ENCODE measurements around the gene ARHGDIG. TPM values are rescaled to one million over a fixed set of nuclear protein-coding genes. Genes with fewer than 3 reads are reported as not detected.
"Not testable (repeated sequence)": the region's sequence is repeated elsewhere in the genome, so short reads cannot be mapped to it uniquely, and the experiment has no call there.

The ARHGDIG gene
- total RNA-seq, 1 experiment from 2014 or later: 2.4 TPM

DNA sequence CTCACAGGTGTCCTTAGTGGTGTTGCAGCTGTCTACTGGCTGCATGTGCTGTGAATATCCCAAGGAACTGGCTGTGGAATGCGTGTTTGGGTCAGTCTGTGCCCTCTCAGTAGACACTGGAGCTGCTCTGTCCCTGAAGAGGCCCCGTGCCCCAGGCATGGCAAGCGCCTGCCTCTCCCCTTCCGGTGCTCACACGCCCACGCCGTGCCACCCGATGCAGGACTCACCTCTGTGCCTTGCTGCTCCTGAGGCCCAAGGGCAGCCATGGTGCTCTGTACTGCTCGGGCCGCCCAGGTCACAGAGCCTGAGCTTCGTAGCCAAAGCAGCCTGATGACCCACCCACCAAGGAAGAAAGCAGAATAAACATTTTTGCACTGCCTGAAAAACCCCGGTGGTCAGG is 14.7 kb upstream of the ARHGDIG start:
- no peak overlapping the region for H3K27ac ChIP-seq (ENCODE audit: low read length)
- DNase-seq (ENCODE audit: low read depth, low spot score) (no peak), ATAC-seq (peak; percentile 5; the same call in 1 of the 2 replicates)
- ChIA-PET CTCF (no interaction called here), POLR2A (interaction anchor here (0.6 kb wide), 1 partner anchor 14 kb away, joined by 4 read pairs; no protein-coding TSS in a partner anchor)
- no peaks in the 10 kb centered on the region for H3K9me3 ChIP-seq (ENCODE audit: control insufficient read depth, insufficient read depth, low read depth, low read length)
- H3K4me1 ChIP-seq (ENCODE audit: control insufficient read depth, insufficient read depth, low read length): no peaks in the 10 kb centered on the region; the same call in 1 of the 2 replicates
- BruUV-seq (replicated peaks): no TSS peak
- H3K36me3 ChIP-seq (ENCODE audit: control insufficient read depth, insufficient read depth, low read length): no peaks in the 10 kb centered on the region
- intact Hi-C loops (cut with micrococcal nuclease; ENCODE audit: unreplicated experiment) (no loop called here), in situ Hi-C loops (cut with HindIII; ENCODE audit: low pct_unique_long_range_greater_than_20kb, low sequenced_read_pairs) (no loop called here)
- TF ChIP-seq, protein P1, sequence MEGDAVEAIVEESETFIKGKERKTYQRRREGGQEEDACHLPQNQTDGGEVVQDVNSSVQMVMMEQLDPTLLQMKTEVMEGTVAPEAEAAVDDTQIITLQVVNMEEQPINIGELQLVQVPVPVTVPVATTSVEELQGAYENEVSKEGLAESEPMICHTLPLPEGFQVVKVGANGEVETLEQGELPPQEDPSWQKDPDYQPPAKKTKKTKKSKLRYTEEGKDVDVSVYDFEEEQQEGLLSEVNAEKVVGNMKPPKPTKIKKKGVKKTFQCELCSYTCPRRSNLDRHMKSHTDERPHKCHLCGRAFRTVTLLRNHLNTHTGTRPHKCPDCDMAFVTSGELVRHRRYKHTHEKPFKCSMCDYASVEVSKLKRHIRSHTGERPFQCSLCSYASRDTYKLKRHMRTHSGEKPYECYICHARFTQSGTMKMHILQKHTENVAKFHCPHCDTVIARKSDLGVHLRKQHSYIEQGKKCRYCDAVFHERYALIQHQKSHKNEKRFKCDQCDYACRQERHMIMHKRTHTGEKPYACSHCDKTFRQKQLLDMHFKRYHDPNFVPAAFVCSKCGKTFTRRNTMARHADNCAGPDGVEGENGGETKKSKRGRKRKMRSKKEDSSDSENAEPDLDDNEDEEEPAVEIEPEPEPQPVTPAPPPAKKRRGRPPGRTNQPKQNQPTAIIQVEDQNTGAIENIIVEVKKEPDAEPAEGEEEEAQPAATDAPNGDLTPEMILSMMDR (IDR thresholded peaks at IDR 0.05): no peak
- TF ChIP-seq, protein P2, sequence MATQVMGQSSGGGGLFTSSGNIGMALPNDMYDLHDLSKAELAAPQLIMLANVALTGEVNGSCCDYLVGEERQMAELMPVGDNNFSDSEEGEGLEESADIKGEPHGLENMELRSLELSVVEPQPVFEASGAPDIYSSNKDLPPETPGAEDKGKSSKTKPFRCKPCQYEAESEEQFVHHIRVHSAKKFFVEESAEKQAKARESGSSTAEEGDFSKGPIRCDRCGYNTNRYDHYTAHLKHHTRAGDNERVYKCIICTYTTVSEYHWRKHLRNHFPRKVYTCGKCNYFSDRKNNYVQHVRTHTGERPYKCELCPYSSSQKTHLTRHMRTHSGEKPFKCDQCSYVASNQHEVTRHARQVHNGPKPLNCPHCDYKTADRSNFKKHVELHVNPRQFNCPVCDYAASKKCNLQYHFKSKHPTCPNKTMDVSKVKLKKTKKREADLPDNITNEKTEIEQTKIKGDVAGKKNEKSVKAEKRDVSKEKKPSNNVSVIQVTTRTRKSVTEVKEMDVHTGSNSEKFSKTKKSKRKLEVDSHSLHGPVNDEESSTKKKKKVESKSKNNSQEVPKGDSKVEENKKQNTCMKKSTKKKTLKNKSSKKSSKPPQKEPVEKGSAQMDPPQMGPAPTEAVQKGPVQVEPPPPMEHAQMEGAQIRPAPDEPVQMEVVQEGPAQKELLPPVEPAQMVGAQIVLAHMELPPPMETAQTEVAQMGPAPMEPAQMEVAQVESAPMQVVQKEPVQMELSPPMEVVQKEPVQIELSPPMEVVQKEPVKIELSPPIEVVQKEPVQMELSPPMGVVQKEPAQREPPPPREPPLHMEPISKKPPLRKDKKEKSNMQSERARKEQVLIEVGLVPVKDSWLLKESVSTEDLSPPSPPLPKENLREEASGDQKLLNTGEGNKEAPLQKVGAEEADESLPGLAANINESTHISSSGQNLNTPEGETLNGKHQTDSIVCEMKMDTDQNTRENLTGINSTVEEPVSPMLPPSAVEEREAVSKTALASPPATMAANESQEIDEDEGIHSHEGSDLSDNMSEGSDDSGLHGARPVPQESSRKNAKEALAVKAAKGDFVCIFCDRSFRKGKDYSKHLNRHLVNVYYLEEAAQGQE (IDR thresholded peaks at IDR 0.05; ENCODE audit: insufficient read depth in 1 of 2, low read depth in 2 of 2, low read length in 1 of 2): no peak
- TF ChIP-seq SIN3A (IDR thresholded peaks at IDR 0.05; ENCODE audit: borderline replicate concordance, insufficient read depth, low read depth, low read length) (no peak), TCF7L2 (IDR thresholded peaks at IDR 0.05; ENCODE audit: low read depth, low read length) (no peak), POLR2AphosphoS5 (IDR thresholded peaks at IDR 0.05; ENCODE audit: low read depth, low read length) (no peak)
- H3K27me3 ChIP-seq (ENCODE audit: control insufficient read depth, insufficient read depth, low read length): no peaks in the 10 kb centered on the region
- H3K4me3 ChIP-seq (ENCODE audit: low read depth in 2 of 2, low read length in 2 of 2): no peak overlapping the region

DNA sequence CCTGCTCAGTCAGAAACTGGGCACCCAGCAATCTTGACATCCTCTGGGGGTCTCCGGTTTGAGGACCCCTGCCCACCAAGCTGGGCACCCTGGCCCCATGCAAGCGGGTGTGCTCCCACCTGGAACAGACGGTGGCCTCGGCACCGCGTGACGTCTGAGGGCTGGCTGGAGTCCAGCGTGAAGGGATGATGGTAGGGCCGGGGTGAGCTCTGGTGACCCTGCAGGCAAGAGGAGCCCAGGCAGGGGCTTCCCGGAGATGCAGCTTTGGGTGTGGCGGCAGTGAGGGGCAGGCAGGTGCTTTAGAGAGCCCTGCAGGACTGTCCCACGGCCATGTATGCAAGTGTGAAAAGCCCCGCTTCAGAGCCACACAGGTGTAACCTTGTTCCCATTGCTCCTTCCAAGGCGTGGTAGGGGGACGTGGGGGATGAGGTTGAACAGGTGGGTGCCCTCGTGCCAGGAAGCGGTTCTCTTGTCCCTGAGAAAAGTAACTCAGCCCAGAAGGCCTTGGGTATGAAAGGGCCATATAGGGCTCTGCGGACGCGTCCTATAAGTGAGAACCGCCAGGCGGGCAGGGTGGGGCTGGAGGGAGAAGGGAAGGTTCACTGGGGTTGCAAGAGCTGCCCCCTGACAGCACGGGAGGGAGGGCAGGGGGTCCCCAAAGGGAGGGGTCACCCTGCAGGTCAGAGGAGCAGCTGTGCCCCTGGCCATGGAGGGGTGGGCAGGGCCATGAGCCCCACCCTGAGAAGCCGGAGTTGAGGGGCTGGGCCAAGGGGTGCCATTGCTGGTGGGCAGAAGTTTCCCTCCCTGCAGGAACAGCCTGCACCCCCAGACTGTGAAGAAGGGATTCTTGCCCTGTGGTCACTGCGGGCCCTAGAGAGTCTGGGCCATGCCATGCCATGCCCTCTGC is 13.9 kb upstream of the ARHGDIG start:
- TF ChIP-seq SIN3A (IDR thresholded peaks at IDR 0.05; ENCODE audit: borderline replicate concordance, insufficient read depth, low read depth, low read length) (no peak), POLR2AphosphoS5 (IDR thresholded peaks at IDR 0.05; ENCODE audit: low read depth, low read length) (peak; percentile 12; the same call in 1 of the 2 replicates)
- POLR2A ChIA-PET: no interaction called here

DNA sequence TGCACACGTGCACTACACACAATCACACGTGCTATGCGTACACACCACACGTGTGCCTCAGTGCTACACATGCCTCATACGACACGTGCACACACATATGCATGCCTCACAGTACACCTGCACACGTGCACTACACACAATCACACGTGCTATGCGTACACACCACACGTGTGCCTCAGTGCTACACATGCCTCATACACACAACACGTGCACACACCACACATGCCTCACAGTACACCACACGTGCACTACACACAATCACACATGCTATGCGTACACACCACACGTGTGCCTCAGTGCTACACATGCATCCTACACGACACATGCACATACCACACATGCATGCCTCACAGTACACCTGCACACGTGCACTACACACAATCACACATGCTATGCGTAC is 12.8 kb upstream of the ARHGDIG start:
- ATAC-seq; H3K27me3 ChIP-seq (ENCODE audit: control insufficient read depth, insufficient read depth, low read length); intact Hi-C loops (cut with micrococcal nuclease; ENCODE audit: unreplicated experiment); H3K27ac ChIP-seq (ENCODE audit: low read length); DNase-seq (ENCODE audit: low read depth, low spot score); in situ Hi-C loops (cut with HindIII; ENCODE audit: low pct_unique_long_range_greater_than_20kb, low sequenced_read_pairs); BruUV-seq (replicated peaks); H3K4me1 ChIP-seq (ENCODE audit: control insufficient read depth, insufficient read depth, low read length); POLR2A ChIA-PET; CTCF ChIA-PET; H3K9me3 ChIP-seq (ENCODE audit: control insufficient read depth, insufficient read depth, low read depth, low read length); H3K36me3 ChIP-seq (ENCODE audit: control insufficient read depth, insufficient read depth, low read length); H3K4me3 ChIP-seq (ENCODE audit: low read depth in 2 of 2, low read length in 2 of 2): not testable (repeated sequence)

More for the DNA sequence above, 13.9 kb upstream of the ARHGDIG start:
- no peaks in the 10 kb centered on the region for H3K27me3 ChIP-seq (ENCODE audit: control insufficient read depth, insufficient read depth, low read length)
- CTCF ChIA-PET: no interaction called here
- in situ Hi-C loops (cut with HindIII; ENCODE audit: low pct_unique_long_range_greater_than_20kb, low sequenced_read_pairs) (no loop called here), intact Hi-C loops (cut with micrococcal nuclease; ENCODE audit: unreplicated experiment) (no loop called here)
- H3K4me3 ChIP-seq (ENCODE audit: low read depth in 2 of 2, low read length in 2 of 2): no peak overlapping the region
- no peaks in the 10 kb centered on the region for H3K9me3 ChIP-seq (ENCODE audit: control insufficient read depth, insufficient read depth, low read depth, low read length)
- DNase-seq (ENCODE audit: low read depth, low spot score) (no peak), ATAC-seq (no peak)
- H3K27ac ChIP-seq (ENCODE audit: low read length): no peak overlapping the region
- no TSS peak for BruUV-seq (replicated peaks)
- H3K36me3 ChIP-seq (ENCODE audit: control insufficient read depth, insufficient read depth, low read length): no peaks in the 10 kb centered on the region
- no peaks in the 10 kb centered on the region; the same call in 1 of the 2 replicates for H3K4me1 ChIP-seq (ENCODE audit: control insufficient read depth, insufficient read depth, low read length)

Measured in Panc1 (cell line).